ENCODE data around the gene SLX9.
"Not testable (repeated sequence)": the region's sequence is repeated elsewhere in the genome, so short reads cannot be mapped to it uniquely, and the experiment has no call there.

GRCh38 chr21:44912506-44913412, 27.1 kb upstream of the SLX9 start:
- not testable (repeated sequence) for TF ChIP-seq POLR2A (IDR thresholded peaks at IDR 0.05)
- TF ChIP-seq, protein P1, sequence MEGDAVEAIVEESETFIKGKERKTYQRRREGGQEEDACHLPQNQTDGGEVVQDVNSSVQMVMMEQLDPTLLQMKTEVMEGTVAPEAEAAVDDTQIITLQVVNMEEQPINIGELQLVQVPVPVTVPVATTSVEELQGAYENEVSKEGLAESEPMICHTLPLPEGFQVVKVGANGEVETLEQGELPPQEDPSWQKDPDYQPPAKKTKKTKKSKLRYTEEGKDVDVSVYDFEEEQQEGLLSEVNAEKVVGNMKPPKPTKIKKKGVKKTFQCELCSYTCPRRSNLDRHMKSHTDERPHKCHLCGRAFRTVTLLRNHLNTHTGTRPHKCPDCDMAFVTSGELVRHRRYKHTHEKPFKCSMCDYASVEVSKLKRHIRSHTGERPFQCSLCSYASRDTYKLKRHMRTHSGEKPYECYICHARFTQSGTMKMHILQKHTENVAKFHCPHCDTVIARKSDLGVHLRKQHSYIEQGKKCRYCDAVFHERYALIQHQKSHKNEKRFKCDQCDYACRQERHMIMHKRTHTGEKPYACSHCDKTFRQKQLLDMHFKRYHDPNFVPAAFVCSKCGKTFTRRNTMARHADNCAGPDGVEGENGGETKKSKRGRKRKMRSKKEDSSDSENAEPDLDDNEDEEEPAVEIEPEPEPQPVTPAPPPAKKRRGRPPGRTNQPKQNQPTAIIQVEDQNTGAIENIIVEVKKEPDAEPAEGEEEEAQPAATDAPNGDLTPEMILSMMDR (IDR thresholded peaks at IDR 0.05 in 8 of 11, conservative IDR thresholded peaks at IDR 0.05 in 3 of 11), result not testable (repeated sequence)
